K562 (cell line): Measurements from ENCODE around the gene LPAR3. TPM values are rescaled to one million over a fixed set of nuclear protein-coding genes. Genes with fewer than 3 reads are reported as not detected.

Source experiments
- ATAC-seq: fragments of 200-7000 bp; cut with Tn5 transposase; 3 replicates; pipeline ENCODE4 v1.9.1; 2020; ENCODE audit warnings: moderate library complexity
- BruUV-seq: library from RNA; stranded (reverse); fragments of 400-500 nt; replicated peaks from 2 replicates; lab custom pipeline; 2021; lab: Mats Ljungman, UMichigan
- CTCF ChIA-PET: fragments of 300-600 bp; formaldehyde crosslinking; extraction: SDS; loops from one replicate; lab custom pipeline; 2021; ENCODE audit warnings: low intra/inter-chr PET ratio; lab: Yijun Ruan, JAX
- POLR2A ChIA-PET: fragments of 300-600, 350-650 bp; sonication (Branson Sonifier 250); formaldehyde crosslinking; extraction: SDS; loops from one replicate; lab custom pipeline; 2021; ENCODE audit warnings: antibody characterized with exemption, inconsistent platforms; lab: Yijun Ruan, JAX
- DNase-seq, 4 experiments: peaks; one replicate each; pipeline versions ENCODE4 v3.0.0 to v3.0.0-alpha.2; 2011 to 2018; ENCODE audit warnings: low spot score in 3 of 4, mixed read lengths in 3 of 4; ENCODE audit errors: extremely low read depth in 1 of 4
- FAIRE-seq: peaks from 2 replicates; lab custom pipeline; 2011; peaks lifted over from hg19 to GRCh38; lab: Jason Lieb, UNC
- H2AFZ ChIP-seq: 2 replicates; pipeline ENCODE4 v1.6.0; 2011; ENCODE audit warnings: low read depth, low read length, control low read depth, inconsistent platforms
- H3K27ac ChIP-seq: fragments of 200-600 bp; 3 replicates; pipeline ENCODE4 v1.8.0; 2011; ENCODE audit warnings: low read depth, mild to moderate bottlenecking, control low read depth, inconsistent platforms, low read length, moderate library complexity, mixed read lengths; ENCODE audit errors: extremely low read depth
- H3K27me3 ChIP-seq, 2 experiments: fragments of 300-600 bp in 1 of 2; 2 replicates in 1 of 2; 3 replicates in 1 of 2; pipeline versions ENCODE4 v1.6.0 to v1.8.0; 2011; ENCODE audit warnings: inconsistent platforms in 2 of 2, low read length in 2 of 2, mild to moderate bottlenecking in 1 of 2, mixed read lengths in 1 of 2, moderate library complexity in 1 of 2; ENCODE audit not compliant: control insufficient read depth in 2 of 2, insufficient read depth in 2 of 2
- H3K36me3 ChIP-seq: fragments of 300-600 bp; 3 replicates; pipeline ENCODE4 v1.8.0; 2011; ENCODE audit warnings: mild to moderate bottlenecking, low read length, inconsistent platforms; ENCODE audit not compliant: control insufficient read depth, insufficient read depth
- H3K4me1 ChIP-seq, 2 experiments: fragments of 200-600 bp in 1 of 2; replicated peaks in 1 of 2; 2 replicates in 1 of 2; 3 replicates in 1 of 2; pipeline versions ENCODE4 v1.5.1 to v1.8.0; 2011; ENCODE audit warnings: inconsistent platforms in 2 of 2, low read length in 2 of 2, mild to moderate bottlenecking in 1 of 2, mixed read lengths in 1 of 2, moderate library complexity in 1 of 2; ENCODE audit not compliant: control insufficient read depth in 2 of 2, insufficient read depth in 2 of 2
- H3K4me2 ChIP-seq: 2 replicates; pipeline ENCODE4 v1.6.1; 2011; ENCODE audit warnings: low read length, control low read depth, inconsistent platforms, mixed read lengths; ENCODE audit not compliant: insufficient read depth
- H3K4me3 ChIP-seq: fragments of 200-600 bp; sonication (generic), shearing (Covaris generic); 2 replicates; pipeline ENCODE4 v1.5.1; 2016; ENCODE audit warnings: control low read depth, inconsistent platforms
- H3K79me2 ChIP-seq: fragments of 200-600 bp; 3 replicates; pipeline ENCODE4 v1.8.0; 2011; ENCODE audit warnings: low read length, inconsistent platforms; ENCODE audit not compliant: control insufficient read depth, insufficient read depth
- H3K9ac ChIP-seq, 2 experiments: 2 replicates each; pipeline versions ENCODE4 v1.6.0 to v1.6.1; 2011; ENCODE audit warnings: low read depth in 2 of 2, low read length in 2 of 2, control low read depth in 1 of 2, inconsistent platforms in 1 of 2, mild to moderate bottlenecking in 1 of 2, mixed read lengths in 1 of 2; ENCODE audit not compliant: insufficient read depth in 1 of 2
- H3K9me1 ChIP-seq: one replicate; pipeline ENCODE4 v1.6.0; 2011; ENCODE audit warnings: inconsistent platforms, mild to moderate bottlenecking, low read length, moderate library complexity; ENCODE audit not compliant: control insufficient read depth, insufficient read depth
- H3K9me3 ChIP-seq: replicated peaks from 2 replicates; pipeline ENCODE4 v1.5.1; 2011; ENCODE audit warnings: low read depth, low read length, inconsistent platforms; ENCODE audit not compliant: control insufficient read depth, insufficient read depth
- H4K20me1 ChIP-seq: replicated peaks from 2 replicates; pipeline ENCODE4 v1.6.1; 2011; ENCODE audit warnings: low read length, inconsistent platforms, mixed read lengths; ENCODE audit not compliant: control insufficient read depth, insufficient read depth
- BRCA1 ChIP-seq, 2 experiments: fragments of 450-650 bp in 1 of 2; sonication (generic) in 1 of 2; formaldehyde crosslinking in 1 of 2; IDR thresholded peaks; 2 replicates each; pipeline versions ENCODE4 v1.5.0 to v1.6.1; 2017 to 2020; ENCODE audit warnings: mild to moderate bottlenecking in 1 of 2, missing genetic modification reagents in 1 of 2
- CREB1 ChIP-seq, 2 experiments: sonication (generic) in 1 of 2; formaldehyde crosslinking in 1 of 2; IDR thresholded peaks; 2 replicates each; pipeline versions ENCODE4 v1.6.1 to v1.8.0; 2012 to 2022; ENCODE audit warnings: inconsistent platforms in 1 of 2, mild to moderate bottlenecking in 1 of 2, missing genetic modification reagents in 1 of 2, moderate library complexity in 1 of 2
- GABPB2 ChIP-seq: fragments of 250-450 bp; sonication (Bioruptor Pico); conservative IDR thresholded peaks from 2 replicates; pipeline ENCODE4 v1.5.1; 2021; ENCODE audit warnings: mild to moderate bottlenecking
- TAL1 ChIP-seq: fragments of 450-650 bp; IDR thresholded peaks from 2 replicates; pipeline ENCODE4 v1.6.1; 2016; ENCODE audit warnings: mild to moderate bottlenecking
- ZNF830 ChIP-seq: fragments of 250-450 bp; sonication (Bioruptor Pico); IDR thresholded peaks from 2 replicates; pipeline ENCODE4 v1.5.0; 2021; ENCODE audit warnings: mild to moderate bottlenecking
- WGBS: fragments of 100-300 bp; shearing (Covaris generic); methylation state at CpG from one replicate; pipeline ENCODE4 v1.1.6; 2016; ENCODE audit warnings: low coverage, mixed read lengths; ENCODE audit not compliant: insufficient coverage; ENCODE audit errors: missing lambda C conversion rate; 5-methylcytosine and 5-hydroxymethylcytosine counted together
- in situ Hi-C: fragments of 300-500 bp; cut with MboI; formaldehyde crosslinking; loops from 4 replicates; pipeline ENCODE4 v1.15.0; 2018; ENCODE audit warnings: inconsistent platforms, mixed read lengths
- intact Hi-C: fragments of 100-400 bp; cut with micrococcal nuclease; formaldehyde crosslinking; loops from 2 replicates; pipeline ENCODE4 v1.14.2; 2022
- polyA plus RNA-seq, 8 experiments: library from polyadenylated mRNA; depleted of rRNA in 4 of 8; stranded (reverse) in 5 of 8; unstranded in 3 of 8; fragments of >200 nt; fragmentation: Nextera tagmentation in 2 of 8; fragmentation: Illumina TruSeq in 1 of 8; extraction: Ambion mirVana in 2 of 8; extraction: Trizol in 1 of 8; gene quantifications; 2 replicates each; pipeline versions ENCODE4 v1.2.1 to v1.2.3, GENCODE V29; 2011 to 2014; ENCODE audit warnings: inconsistent platforms in 1 of 8, missing spikeins in 1 of 8
- total RNA-seq, 7 experiments: library from RNA; depleted of rRNA in 6 of 7; stranded (reverse); fragments of >200 nt in 6 of 7; fragmentation: Illumina TruSeq in 2 of 7; extraction: Trizol in 2 of 7; gene quantifications; 2 replicates each; pipeline versions ENCODE4 v1.2.1 to v1.2.3, GENCODE V29; 2011 to 2021; ENCODE audit warnings: low replicate concordance in 1 of 7
- TF ChIP-seq, protein P1 (sequence below): fragments of 450-650 bp; formaldehyde crosslinking; IDR thresholded peaks from 2 replicates; pipeline ENCODE4 v1.4.0; 2020; ENCODE audit warnings: mild to moderate bottlenecking, moderate library complexity
- TF ChIP-seq, protein P2 (sequence below): fragments of 150-350 bp; conservative IDR thresholded peaks from 2 replicates; pipeline ENCODE4 v1.6.1; 2014; ENCODE audit warnings: low read length
- TF ChIP-seq, protein P3 (sequence below): fragments of 450-650 bp; formaldehyde crosslinking; IDR thresholded peaks from 2 replicates; pipeline ENCODE4 v1.4.0; 2022; ENCODE audit warnings: missing genetic modification characterization
- TF ChIP-seq, protein P4 (sequence below): sonication (generic); formaldehyde crosslinking; IDR thresholded peaks from 2 replicates; pipeline ENCODE4 v1.8.1; 2022; ENCODE audit warnings: missing genetic modification reagents
- TF ChIP-seq, protein P5 (sequence below): fragments of 250-450 bp; sonication (Bioruptor Pico); IDR thresholded peaks from 2 replicates; pipeline ENCODE4 v1.5.0; 2021; ENCODE audit warnings: mild to moderate bottlenecking, borderline replicate concordance

Gene LPAR3
- total and polyA plus RNA-seq, 9 of the 15 experiments (the other 6 are each of a cell fraction or from before 2014, with no cell fraction given): 0.11 TPM; not detected in 8

DNA sequence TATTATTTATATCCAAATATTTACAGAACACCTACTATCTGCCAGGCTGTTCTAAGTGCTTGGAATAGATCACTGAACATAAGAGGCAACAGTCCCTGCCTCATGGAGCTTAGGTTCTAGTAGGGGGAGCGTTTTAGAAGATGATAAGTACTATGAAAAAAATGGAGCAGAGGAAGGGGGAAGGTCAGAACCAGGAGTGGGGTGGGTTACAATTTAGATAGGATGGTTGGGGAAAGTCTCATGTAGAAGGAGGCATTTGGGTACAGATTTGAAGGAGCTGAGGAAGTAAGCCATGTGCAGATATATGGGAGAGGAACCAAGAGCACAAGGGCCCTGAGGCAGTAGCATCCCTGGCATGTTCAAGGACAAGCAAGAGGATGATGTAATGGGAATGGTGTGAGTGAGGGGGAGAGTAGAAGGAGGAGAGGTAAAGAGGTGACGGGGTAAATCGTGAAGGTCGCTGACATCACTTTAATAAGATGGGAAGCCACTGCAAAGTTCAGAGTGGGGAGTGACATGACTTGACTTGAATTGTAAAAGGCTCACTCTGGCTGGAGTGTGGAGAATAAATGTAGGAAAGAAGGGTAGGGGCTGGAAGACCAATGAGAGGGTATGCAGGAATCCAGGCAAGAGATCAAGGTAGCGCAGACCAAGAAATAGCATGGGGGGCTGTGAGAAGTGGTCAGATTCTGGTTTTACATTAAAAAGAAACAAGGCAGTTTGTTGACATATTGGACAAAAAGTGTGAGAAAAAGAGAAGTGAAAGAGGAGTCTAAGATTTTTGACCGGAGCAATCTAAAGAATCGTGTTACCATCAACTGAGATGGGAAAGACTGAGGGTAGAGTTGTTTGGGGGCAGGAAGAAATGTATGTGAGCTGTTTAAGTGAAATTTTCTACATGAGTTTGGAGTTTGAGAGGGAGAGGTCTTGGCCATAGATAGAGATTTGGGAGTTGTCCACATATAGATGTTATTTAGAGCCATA lies 92.6 kb downstream of the LPAR3 start:
- no peaks in the 10 kb centered on the region for H3K9me3 ChIP-seq
- no peak overlapping the region for H3K4me3 ChIP-seq
- H3K4me2 ChIP-seq: no peak overlapping the region
- no TSS peak for BruUV-seq
- intact Hi-C loops: no loop called here
- H3K36me3 ChIP-seq: no peaks in the 10 kb centered on the region
- no peak overlapping the region for H2AFZ ChIP-seq
- FAIRE-seq: no peak
- ChIA-PET POLR2A (interaction anchor here (0.8 kb wide), 1 partner anchor 78 kb away, joined by 3 read pairs; no protein-coding TSS in a partner anchor), CTCF (no interaction called here)
- no peaks in the 10 kb centered on the region for H3K9me1 ChIP-seq
- DNase-seq: no peak
- WGBS: 0% methylated on average over 7 of the region's 7 CpGs
- no peaks in the 10 kb centered on the region; a peak in 1 of 5 replicates for H3K4me1 ChIP-seq
- no peak for ATAC-seq
- no peaks in the 10 kb centered on the region for H3K79me2 ChIP-seq
- in situ Hi-C loops: no loop called here
- H3K27me3 ChIP-seq: no peaks in the 10 kb centered on the region
- no peak overlapping the region for H3K9ac ChIP-seq
- H4K20me1 ChIP-seq: no peaks in the 10 kb centered on the region
- no peak overlapping the region for H3K27ac ChIP-seq
- TF ChIP-seq, protein P1, sequence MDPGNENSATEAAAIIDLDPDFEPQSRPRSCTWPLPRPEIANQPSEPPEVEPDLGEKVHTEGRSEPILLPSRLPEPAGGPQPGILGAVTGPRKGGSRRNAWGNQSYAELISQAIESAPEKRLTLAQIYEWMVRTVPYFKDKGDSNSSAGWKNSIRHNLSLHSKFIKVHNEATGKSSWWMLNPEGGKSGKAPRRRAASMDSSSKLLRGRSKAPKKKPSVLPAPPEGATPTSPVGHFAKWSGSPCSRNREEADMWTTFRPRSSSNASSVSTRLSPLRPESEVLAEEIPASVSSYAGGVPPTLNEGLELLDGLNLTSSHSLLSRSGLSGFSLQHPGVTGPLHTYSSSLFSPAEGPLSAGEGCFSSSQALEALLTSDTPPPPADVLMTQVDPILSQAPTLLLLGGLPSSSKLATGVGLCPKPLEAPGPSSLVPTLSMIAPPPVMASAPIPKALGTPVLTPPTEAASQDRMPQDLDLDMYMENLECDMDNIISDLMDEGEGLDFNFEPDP: no peak
- TF ChIP-seq ZNF830 (CRISPR knock-in tag) (no peak), BRCA1 (IDR thresholded peaks at IDR 0.05) (no peak), BRCA1 (CRISPR knock-in tag; IDR thresholded peaks at IDR 0.05) (no peak), CREB1 (IDR thresholded peaks at IDR 0.05) (no peak), CREB1 (CRISPR knock-in tag; IDR thresholded peaks at IDR 0.05) (no peak), TAL1 (no peak), GABPB2 (CRISPR knock-in tag) (no peak)
- TF ChIP-seq, protein P2, sequence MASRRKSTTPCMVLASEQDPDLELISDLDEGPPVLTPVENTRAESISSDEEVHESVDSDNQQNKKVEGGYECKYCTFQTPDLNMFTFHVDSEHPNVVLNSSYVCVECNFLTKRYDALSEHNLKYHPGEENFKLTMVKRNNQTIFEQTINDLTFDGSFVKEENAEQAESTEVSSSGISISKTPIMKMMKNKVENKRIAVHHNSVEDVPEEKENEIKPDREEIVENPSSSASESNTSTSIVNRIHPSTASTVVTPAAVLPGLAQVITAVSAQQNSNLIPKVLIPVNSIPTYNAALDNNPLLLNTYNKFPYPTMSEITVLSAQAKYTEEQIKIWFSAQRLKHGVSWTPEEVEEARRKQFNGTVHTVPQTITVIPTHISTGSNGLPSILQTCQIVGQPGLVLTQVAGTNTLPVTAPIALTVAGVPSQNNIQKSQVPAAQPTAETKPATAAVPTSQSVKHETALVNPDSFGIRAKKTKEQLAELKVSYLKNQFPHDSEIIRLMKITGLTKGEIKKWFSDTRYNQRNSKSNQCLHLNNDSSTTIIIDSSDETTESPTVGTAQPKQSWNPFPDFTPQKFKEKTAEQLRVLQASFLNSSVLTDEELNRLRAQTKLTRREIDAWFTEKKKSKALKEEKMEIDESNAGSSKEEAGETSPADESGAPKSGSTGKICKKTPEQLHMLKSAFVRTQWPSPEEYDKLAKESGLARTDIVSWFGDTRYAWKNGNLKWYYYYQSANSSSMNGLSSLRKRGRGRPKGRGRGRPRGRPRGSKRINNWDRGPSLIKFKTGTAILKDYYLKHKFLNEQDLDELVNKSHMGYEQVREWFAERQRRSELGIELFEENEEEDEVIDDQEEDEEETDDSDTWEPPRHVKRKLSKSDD: no peak
- TF ChIP-seq, protein P3, sequence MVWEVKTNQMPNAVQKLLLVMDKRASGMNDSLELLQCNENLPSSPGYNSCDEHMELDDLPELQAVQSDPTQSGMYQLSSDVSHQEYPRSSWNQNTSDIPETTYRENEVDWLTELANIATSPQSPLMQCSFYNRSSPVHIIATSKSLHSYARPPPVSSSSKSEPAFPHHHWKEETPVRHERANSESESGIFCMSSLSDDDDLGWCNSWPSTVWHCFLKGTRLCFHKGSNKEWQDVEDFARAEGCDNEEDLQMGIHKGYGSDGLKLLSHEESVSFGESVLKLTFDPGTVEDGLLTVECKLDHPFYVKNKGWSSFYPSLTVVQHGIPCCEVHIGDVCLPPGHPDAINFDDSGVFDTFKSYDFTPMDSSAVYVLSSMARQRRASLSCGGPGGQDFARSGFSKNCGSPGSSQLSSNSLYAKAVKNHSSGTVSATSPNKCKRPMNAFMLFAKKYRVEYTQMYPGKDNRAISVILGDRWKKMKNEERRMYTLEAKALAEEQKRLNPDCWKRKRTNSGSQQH (CRISPR knock-in tag): no peak
- TF ChIP-seq, protein P4, sequence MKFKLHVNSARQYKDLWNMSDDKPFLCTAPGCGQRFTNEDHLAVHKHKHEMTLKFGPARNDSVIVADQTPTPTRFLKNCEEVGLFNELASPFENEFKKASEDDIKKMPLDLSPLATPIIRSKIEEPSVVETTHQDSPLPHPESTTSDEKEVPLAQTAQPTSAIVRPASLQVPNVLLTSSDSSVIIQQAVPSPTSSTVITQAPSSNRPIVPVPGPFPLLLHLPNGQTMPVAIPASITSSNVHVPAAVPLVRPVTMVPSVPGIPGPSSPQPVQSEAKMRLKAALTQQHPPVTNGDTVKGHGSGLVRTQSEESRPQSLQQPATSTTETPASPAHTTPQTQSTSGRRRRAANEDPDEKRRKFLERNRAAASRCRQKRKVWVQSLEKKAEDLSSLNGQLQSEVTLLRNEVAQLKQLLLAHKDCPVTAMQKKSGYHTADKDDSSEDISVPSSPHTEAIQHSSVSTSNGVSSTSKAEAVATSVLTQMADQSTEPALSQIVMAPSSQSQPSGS (CRISPR knock-in tag): no peak
- TF ChIP-seq, protein P5, sequence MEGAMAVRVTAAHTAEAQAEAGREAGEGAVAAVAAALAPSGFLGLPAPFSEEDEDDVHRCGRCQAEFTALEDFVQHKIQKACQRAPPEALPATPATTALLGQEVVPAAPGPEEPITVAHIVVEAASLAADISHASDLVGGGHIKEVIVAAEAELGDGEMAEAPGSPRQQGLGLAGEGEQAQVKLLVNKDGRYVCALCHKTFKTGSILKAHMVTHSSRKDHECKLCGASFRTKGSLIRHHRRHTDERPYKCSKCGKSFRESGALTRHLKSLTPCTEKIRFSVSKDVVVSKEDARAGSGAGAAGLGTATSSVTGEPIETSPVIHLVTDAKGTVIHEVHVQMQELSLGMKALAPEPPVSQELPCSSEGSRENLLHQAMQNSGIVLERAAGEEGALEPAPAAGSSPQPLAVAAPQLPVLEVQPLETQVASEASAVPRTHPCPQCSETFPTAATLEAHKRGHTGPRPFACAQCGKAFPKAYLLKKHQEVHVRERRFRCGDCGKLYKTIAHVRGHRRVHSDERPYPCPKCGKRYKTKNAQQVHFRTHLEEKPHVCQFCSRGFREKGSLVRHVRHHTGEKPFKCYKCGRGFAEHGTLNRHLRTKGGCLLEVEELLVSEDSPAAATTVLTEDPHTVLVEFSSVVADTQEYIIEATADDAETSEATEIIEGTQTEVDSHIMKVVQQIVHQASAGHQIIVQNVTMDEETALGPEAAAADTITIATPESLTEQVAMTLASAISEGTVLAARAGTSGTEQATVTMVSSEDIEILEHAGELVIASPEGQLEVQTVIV: no peak
